ENCODE measurements around the gene SIDT2. TPM values are rescaled to one million over a fixed set of nuclear protein-coding genes. Genes with fewer than 3 reads are reported as not detected.

The SIDT2 gene
- total and polyA plus RNA-seq, 8 donors = 29.2 to 112 (median 33.9) TPM

- intact Hi-C loops (cut with DNase I) = no loop called here
- Histone ChIP-seq H3K36me3 (peaks cover 0 to 54% of the 10 kb centered on the region in 2 donors), H3K27ac (no peak overlapping the region)
Observed at GRCh38 chr11:117210620-117211019, 32.1 kb downstream of the SIDT2 start.

GRCh38 chr11:117212697-117213355, 34.3 kb downstream of the SIDT2 start:
- Histone ChIP-seq H3K27ac (no peak overlapping the region), H3K4me3 (no peak overlapping the region), H3K4me1 (no peaks in the 10 kb centered on the region), H3K36me3 (peaks cover 0 to 72% of the 10 kb centered on the region in 2 donors), H3K9me3 (no peaks in the 10 kb centered on the region), H3K27me3 (no peaks in the 10 kb centered on the region)
- ATAC-seq = no peak
- no peak for TF ChIP-seq CTCF (IDR thresholded peaks at IDR 0.05)
- DNase-seq = no peak
- intact Hi-C loops (cut with DNase I) = no loop called here

More at GRCh38 chr11:117210620-117211019, 32.1 kb downstream of the SIDT2 start:
- ATAC-seq = no peak
- TF ChIP-seq CTCF (IDR thresholded peaks at IDR 0.05) = no peak
- H3K4me1 ChIP-seq = no peaks in the 10 kb centered on the region
- no peaks in the 10 kb centered on the region for H3K27me3 ChIP-seq
- H3K9me3 ChIP-seq = no peaks in the 10 kb centered on the region
- no peak for DNase-seq
- H3K4me3 ChIP-seq = no peak overlapping the region

GRCh38 chr11:117214404-117215110, 36.0 kb downstream of the SIDT2 start:
- Histone ChIP-seq H3K4me3 (no peak overlapping the region), H3K27ac (no peak overlapping the region), H3K36me3 (peaks cover 0 to 88% of the 10 kb centered on the region in 2 donors), H3K27me3 (no peaks in the 10 kb centered on the region), H3K4me1 (no peaks in the 10 kb centered on the region), H3K9me3 (no peaks in the 10 kb centered on the region)
- DNase-seq (no peak), ATAC-seq (no peak)
- intact Hi-C loops (cut with DNase I) = no loop called here
- no peak for TF ChIP-seq CTCF (IDR thresholded peaks at IDR 0.05)

GRCh38 chr11:117217141-117218084, 38.9 kb downstream of the SIDT2 start:
- H3K4me3 ChIP-seq = no peak overlapping the region
- no peaks in the 10 kb centered on the region for H3K27me3 ChIP-seq
- no peaks in the 10 kb centered on the region for H3K9me3 ChIP-seq
- intact Hi-C loops (cut with DNase I) = no loop called here
- peaks cover 12 to 20% of the 10 kb centered on the region in 2 donors for H3K4me1 ChIP-seq
- DNase-seq (no peak), ATAC-seq (no peak)
- no peak for TF ChIP-seq CTCF (IDR thresholded peaks at IDR 0.05)
- H3K27ac ChIP-seq = no peak overlapping the region
- peaks cover 0 to 96% of the 10 kb centered on the region in 2 donors for H3K36me3 ChIP-seq
